DMS 273 treated with DMSO at 0.1 percent for 48 hours (cell line): ENCODE results near the gene KIAA1671.

Source experiments
- DNase-seq: peaks from one replicate; lab custom pipeline; 2025; lab: John Stamatoyannopoulos, UW

KIAA1671 gene

GRCh38 chr22:25045159-25045558 lies 92.6 kb downstream of the KIAA1671 start:
- no peak for DNase-seq

- no peak for DNase-seq
Observed at GRCh38 chr22:25048071-25048470, 95.6 kb downstream of the KIAA1671 start.

GRCh38 chr22:25048659-25049647 lies 96.4 kb downstream of the KIAA1671 start:
- DNase-seq: no peak

- no peak for DNase-seq
Observed at GRCh38 chr22:25049770-25050169, 97.3 kb downstream of the KIAA1671 start.

- no peak for DNase-seq
Observed at GRCh38 chr22:25050566-25050965, 98.0 kb downstream of the KIAA1671 start.

- no peak for DNase-seq
Observed at GRCh38 chr22:25051073-25051472, 98.6 kb downstream of the KIAA1671 start.

GRCh38 chr22:25051983-25052710 lies 99.6 kb downstream of the KIAA1671 start:
- peak; percentile 54 for DNase-seq

GRCh38 chr22:25053153-25053805 lies 100.8 kb downstream of the KIAA1671 start:
- DNase-seq: no peak

GRCh38 chr22:25054943-25055511 lies 102.5 kb downstream of the KIAA1671 start:
- no peak for DNase-seq

GRCh38 chr22:25057013-25057881 lies 104.7 kb downstream of the KIAA1671 start:
- DNase-seq: no peak

- no peak for DNase-seq
Observed at GRCh38 chr22:25059438-25059837, 106.9 kb downstream of the KIAA1671 start.

- DNase-seq: no peak
Observed at GRCh38 chr22:25060522-25061071, 108.1 kb downstream of the KIAA1671 start.

- no peak for DNase-seq
Observed at GRCh38 chr22:25061134-25061533, 108.6 kb downstream of the KIAA1671 start.

GRCh38 chr22:25061605-25062376 lies 109.3 kb downstream of the KIAA1671 start:
- no peak for DNase-seq

GRCh38 chr22:25062386-25063085 lies 110.0 kb downstream of the KIAA1671 start:
- no peak for DNase-seq

GRCh38 chr22:25064894-25065560 lies 112.5 kb downstream of the KIAA1671 start:
- no peak for DNase-seq

GRCh38 chr22:25066861-25067435 lies 114.4 kb downstream of the KIAA1671 start:
- DNase-seq: no peak

- DNase-seq: no peak
Observed at GRCh38 chr22:25067851-25068421, 115.4 kb downstream of the KIAA1671 start.
